HL-60 (cell line): ENCODE data around the gene CYB561D2.

Experiments used
- DNase-seq, 2 experiments: peaks; one replicate each; pipeline ENCODE4 v3.0.0-alpha.2; 2010 to 2020; ENCODE audit warnings: low read depth in 1 of 2, low spot score in 1 of 2
- H3K27ac ChIP-seq: fragments of 250-450 bp; sonication (Bioruptor Pico); replicated peaks from 2 replicates; pipeline ENCODE4 v1.5.1; 2020; ENCODE audit warnings: mild to moderate bottlenecking, moderate library complexity
- H3K27me3 ChIP-seq: fragments of 250-450 bp; sonication (Bioruptor Pico); 2 replicates; pipeline ENCODE4 v1.5.1; 2021; ENCODE audit warnings: mild to moderate bottlenecking, moderate library complexity; ENCODE audit not compliant: insufficient read depth, poor library complexity, severe bottlenecking
- H3K4me3 ChIP-seq: replicated peaks from 2 replicates; pipeline ENCODE4 v1.5.1; 2011; ENCODE audit warnings: mild to moderate bottlenecking, control low read depth, low read length; ENCODE audit not compliant: insufficient read depth
- GABPA ChIP-seq: IDR thresholded peaks from 2 replicates; pipeline ENCODE4 v1.6.1; 2012; ENCODE audit warnings: low read depth
- POLR2AphosphoS5 ChIP-seq: IDR thresholded peaks from 2 replicates; pipeline ENCODE4 v1.6.1; 2012; ENCODE audit warnings: low read depth
- REST ChIP-seq: IDR thresholded peaks from 2 replicates; pipeline ENCODE4 v1.6.1; 2012; ENCODE audit warnings: low read depth; ENCODE audit not compliant: insufficient replicate concordance
- SPI1 ChIP-seq: IDR thresholded peaks from 2 replicates; pipeline ENCODE4 v1.6.1; 2012; ENCODE audit warnings: low read depth, mild to moderate bottlenecking, borderline replicate concordance
- TF ChIP-seq, protein P1 (sequence below): IDR thresholded peaks from one replicate; pipeline ENCODE4 v1.5.1; 2011; ENCODE audit warnings: low read length, control low read depth, inconsistent platforms; ENCODE audit not compliant: insufficient read depth

The CYB561D2 gene

DNA sequence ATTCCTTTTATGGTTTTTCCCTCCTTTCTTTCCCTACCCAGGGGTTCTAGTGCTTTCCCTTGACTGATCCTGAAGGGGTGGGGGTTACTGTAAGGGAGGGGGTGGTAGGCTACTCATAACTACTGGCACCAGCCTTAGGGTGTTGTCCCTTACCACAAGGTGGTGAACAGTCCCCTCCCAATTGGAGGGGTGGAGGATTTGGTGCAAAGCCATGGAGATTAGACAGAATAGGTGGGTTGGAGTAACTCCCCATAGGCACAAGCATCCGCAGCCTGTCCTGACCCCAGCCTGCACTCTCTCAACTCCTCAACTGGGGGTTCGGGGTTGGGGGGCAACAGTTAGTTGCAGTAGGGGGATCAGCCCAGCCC lies 25.6 kb upstream of the CYB561D2 start:
- H3K27ac ChIP-seq, result peak overlapping the region; percentile 50
- no peaks in the 10 kb centered on the region for H3K27me3 ChIP-seq
- no peak for DNase-seq
- TF ChIP-seq REST (no peak), GABPA (no peak), POLR2AphosphoS5 (no peak), SPI1 (no peak)
- TF ChIP-seq, protein P1, sequence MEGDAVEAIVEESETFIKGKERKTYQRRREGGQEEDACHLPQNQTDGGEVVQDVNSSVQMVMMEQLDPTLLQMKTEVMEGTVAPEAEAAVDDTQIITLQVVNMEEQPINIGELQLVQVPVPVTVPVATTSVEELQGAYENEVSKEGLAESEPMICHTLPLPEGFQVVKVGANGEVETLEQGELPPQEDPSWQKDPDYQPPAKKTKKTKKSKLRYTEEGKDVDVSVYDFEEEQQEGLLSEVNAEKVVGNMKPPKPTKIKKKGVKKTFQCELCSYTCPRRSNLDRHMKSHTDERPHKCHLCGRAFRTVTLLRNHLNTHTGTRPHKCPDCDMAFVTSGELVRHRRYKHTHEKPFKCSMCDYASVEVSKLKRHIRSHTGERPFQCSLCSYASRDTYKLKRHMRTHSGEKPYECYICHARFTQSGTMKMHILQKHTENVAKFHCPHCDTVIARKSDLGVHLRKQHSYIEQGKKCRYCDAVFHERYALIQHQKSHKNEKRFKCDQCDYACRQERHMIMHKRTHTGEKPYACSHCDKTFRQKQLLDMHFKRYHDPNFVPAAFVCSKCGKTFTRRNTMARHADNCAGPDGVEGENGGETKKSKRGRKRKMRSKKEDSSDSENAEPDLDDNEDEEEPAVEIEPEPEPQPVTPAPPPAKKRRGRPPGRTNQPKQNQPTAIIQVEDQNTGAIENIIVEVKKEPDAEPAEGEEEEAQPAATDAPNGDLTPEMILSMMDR, result no peak
- H3K4me3 ChIP-seq, result no peak overlapping the region

GRCh38 chr3:50325497-50326181 lies 25.0 kb upstream of the CYB561D2 start:
- peak in 1 of 2 experiments; percentile 64 for DNase-seq
- Histone ChIP-seq H3K4me3 (no peak overlapping the region), H3K27ac (peak overlapping the region; percentile 50), H3K27me3 (no peaks in the 10 kb centered on the region)
- TF ChIP-seq SPI1, result peak; percentile 88
- TF ChIP-seq, protein P1, result no peak

- Histone ChIP-seq H3K4me3 (no peak overlapping the region), H3K27me3 (no peaks in the 10 kb centered on the region), H3K27ac (peak overlapping the region; percentile 50)
- no peak for TF ChIP-seq SPI1
- TF ChIP-seq GABPA, result no peak
- TF ChIP-seq REST, result no peak
- TF ChIP-seq, protein P1, result no peak
- no peak for TF ChIP-seq POLR2AphosphoS5
- no peak for DNase-seq
Measured at GRCh38 chr3:50326182-50326541, 24.5 kb upstream of the CYB561D2 start.

DNA sequence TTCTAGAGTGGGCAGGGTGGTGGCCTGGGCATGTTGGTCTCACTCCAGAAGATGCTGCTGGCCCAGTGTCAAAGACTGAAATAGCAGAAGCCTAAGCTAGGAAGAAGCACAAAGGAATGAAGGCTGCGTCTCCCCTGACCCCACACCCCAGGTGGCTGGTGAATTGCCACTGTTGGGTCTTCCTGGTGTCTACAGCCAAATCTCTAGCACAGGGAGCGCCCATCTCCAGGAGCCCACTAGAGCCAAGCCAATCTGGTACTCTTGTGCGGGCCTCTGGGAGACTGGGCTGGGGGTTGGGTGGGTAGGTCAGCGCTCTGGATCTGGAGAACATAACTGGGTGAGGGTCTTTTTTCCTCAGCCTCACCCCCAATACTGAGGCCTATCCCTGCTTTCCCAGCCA lies 23.5 kb upstream of the CYB561D2 start:
- DNase-seq, result no peak
- Histone ChIP-seq H3K27me3 (no peaks in the 10 kb centered on the region), H3K27ac (peak overlapping the region; percentile 75), H3K4me3 (peak overlapping the region; percentile 94)
- no peak for TF ChIP-seq POLR2AphosphoS5
- TF ChIP-seq, protein P1, result no peak
